Measurements from ENCODE around the gene XKRX.

- TF ChIP-seq ZNF543 (CRISPR knock-in tag; IDR thresholded peaks at IDR 0.05) (no peak), JUND (CRISPR knock-in tag; IDR thresholded peaks at IDR 0.05) (no peak)
These were observed 24.3 kb downstream of the XKRX start for GRCh38 chrX:100904433-100904832.
